ENCODE measurements around the gene DEUP1. TPM values are rescaled to one million over a fixed set of nuclear protein-coding genes. Genes with fewer than 3 reads are reported as not detected.

DEUP1 gene
- total RNA-seq, 2 donors from 2014 or later: not detected

DNA sequence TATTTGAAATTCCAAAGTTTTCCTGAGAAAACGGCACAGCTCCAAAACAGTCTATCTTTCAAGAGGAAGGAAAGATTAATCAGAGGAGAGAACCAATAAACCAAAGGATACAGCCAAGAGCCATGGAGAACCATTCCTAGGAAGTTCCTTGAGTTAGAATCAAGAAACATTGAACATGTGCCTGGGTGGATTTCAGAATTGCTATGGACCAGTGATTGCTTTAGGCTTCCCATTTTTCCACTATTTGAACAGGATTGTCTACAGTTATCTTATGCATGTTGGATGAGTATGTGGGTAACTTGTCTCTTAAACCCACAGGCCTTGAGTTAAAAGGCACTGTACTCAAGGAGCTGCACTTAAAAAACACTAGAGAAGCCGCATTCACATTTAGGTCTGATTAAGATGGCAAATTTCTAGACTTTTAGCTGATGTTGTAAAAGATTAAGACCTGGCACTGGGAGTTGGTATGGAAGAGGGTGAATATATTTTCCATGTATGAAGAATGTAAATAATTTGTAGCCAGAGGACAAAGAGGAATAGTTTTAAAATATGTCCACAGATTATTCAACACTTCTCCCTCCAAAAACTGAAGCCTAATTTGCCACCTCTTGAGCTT lies 11.2 kb upstream of the DEUP1 start:
- peaks cover 10% of the 10 kb centered on the region for H3K9me3 ChIP-seq
- no peaks in the 10 kb centered on the region for H3K36me3 ChIP-seq
- no peaks in the 10 kb centered on the region for H3K4me1 ChIP-seq (ENCODE audit: control insufficient read depth in 1 of 2, low read depth in 2 of 2)
- ATAC-seq (ENCODE audit: insufficient number of reproducible peaks, low FRiP score, low read depth) (no peak), DNase-seq (ENCODE audit: low spot score) (no peak)
- H3K4me3 ChIP-seq: no peak overlapping the region
- H3K27ac ChIP-seq: no peak overlapping the region
- no peaks in the 10 kb centered on the region for H3K27me3 ChIP-seq (replicated peaks; ENCODE audit: insufficient read depth)
- TF ChIP-seq, protein P1, sequence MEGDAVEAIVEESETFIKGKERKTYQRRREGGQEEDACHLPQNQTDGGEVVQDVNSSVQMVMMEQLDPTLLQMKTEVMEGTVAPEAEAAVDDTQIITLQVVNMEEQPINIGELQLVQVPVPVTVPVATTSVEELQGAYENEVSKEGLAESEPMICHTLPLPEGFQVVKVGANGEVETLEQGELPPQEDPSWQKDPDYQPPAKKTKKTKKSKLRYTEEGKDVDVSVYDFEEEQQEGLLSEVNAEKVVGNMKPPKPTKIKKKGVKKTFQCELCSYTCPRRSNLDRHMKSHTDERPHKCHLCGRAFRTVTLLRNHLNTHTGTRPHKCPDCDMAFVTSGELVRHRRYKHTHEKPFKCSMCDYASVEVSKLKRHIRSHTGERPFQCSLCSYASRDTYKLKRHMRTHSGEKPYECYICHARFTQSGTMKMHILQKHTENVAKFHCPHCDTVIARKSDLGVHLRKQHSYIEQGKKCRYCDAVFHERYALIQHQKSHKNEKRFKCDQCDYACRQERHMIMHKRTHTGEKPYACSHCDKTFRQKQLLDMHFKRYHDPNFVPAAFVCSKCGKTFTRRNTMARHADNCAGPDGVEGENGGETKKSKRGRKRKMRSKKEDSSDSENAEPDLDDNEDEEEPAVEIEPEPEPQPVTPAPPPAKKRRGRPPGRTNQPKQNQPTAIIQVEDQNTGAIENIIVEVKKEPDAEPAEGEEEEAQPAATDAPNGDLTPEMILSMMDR (IDR thresholded peaks at IDR 0.05): no peak

DNA sequence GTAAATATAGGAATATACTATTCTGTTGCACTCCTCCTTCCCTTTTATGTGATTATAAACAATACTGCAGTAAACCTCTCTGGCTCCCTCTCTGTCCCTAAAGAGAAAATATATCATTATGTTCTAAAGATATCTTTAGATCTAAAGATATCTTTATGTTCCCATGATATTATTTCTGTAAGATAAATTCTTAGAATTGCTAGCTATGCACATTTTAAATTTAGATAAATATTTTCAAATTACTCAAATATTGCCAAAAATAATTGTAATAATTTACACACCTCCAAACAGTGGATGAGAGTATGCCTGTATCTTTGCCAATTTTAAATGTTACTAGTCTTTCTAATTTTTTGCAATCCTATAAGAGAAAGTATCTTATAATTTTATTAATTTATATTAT lies 10.3 kb upstream of the DEUP1 start:
- Histone ChIP-seq H3K27me3 (replicated peaks; ENCODE audit: insufficient read depth) (no peaks in the 10 kb centered on the region), H3K4me3 (no peak overlapping the region), H3K4me1 (ENCODE audit: control insufficient read depth in 1 of 2, low read depth in 2 of 2) (no peaks in the 10 kb centered on the region), H3K9me3 (peaks cover 6% of the 10 kb centered on the region), H3K36me3 (no peaks in the 10 kb centered on the region), H3K27ac (no peak overlapping the region)
- DNase-seq (ENCODE audit: low spot score) (no peak), ATAC-seq (ENCODE audit: insufficient number of reproducible peaks, low FRiP score, low read depth) (no peak)
- TF ChIP-seq, protein P1 (IDR thresholded peaks at IDR 0.05): no peak

DNA sequence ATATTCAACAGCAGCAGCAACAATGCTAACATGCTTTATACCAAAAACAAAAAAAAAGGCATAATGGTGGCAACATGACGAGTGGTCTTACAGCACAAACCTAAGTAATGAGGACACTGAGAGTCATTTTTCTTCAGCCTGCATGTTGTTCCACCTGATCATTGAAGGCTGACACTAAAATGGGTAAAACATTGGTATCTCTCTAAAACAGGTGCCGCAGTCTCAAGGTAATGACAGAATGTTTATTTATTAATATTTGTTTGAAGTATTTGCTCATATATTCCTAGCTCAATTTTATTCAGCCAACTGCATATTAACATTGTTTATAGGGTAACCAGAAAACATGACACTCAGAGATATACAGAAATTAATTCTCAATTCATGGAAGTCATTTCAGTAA lies 8.3 kb upstream of the DEUP1 start:
- H3K4me3 ChIP-seq: no peak overlapping the region
- H3K36me3 ChIP-seq: no peaks in the 10 kb centered on the region
- H3K4me1 ChIP-seq (ENCODE audit: control insufficient read depth in 1 of 2, low read depth in 2 of 2): no peaks in the 10 kb centered on the region
- ATAC-seq (ENCODE audit: insufficient number of reproducible peaks, low FRiP score, low read depth): no peak
- no peak overlapping the region for H3K27ac ChIP-seq
- H3K27me3 ChIP-seq (replicated peaks; ENCODE audit: insufficient read depth): no peaks in the 10 kb centered on the region
- no peak for DNase-seq (ENCODE audit: low spot score)
- TF ChIP-seq, protein P1 (IDR thresholded peaks at IDR 0.05): no peak
- peaks cover 6% of the 10 kb centered on the region for H3K9me3 ChIP-seq

DNA sequence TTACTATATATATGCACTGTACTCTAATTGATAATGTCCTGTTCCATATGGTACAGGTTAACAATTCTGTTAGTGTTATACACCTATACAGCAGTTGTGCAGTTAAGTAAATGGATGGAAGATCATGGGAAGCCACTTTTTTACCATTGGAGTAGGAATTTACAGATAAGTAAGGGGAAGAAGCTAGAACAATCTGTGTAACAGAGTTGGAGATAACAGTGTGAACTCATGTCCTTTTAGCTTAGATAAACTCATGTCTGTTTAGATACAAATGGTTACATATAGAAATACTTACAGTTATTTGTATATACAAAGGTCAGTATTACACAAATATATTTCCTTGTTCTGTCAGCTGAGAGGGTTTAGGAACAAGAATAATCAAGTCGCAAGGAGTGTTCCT lies 6.8 kb upstream of the DEUP1 start:
- TF ChIP-seq, protein P1 (IDR thresholded peaks at IDR 0.05): no peak

DNA sequence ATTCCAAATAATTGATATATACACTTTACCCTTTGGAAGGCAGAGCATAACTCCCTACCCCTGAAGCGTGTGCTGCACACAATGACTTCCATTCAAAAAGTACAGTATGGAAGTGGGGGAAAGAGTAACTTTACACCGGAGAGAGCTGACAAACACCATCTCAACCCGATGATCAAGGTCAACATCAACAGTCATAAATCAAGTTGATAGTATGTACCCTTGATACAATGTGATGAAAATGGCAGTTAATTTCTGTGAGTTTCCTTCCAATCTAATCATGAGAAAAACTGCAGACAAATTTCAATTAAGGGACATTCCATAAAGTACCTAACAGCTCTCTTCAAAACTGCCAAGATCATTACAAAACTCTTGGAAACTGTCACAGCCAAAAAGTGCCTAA lies 6.0 kb upstream of the DEUP1 start:
- Histone ChIP-seq H3K27ac (no peak overlapping the region), H3K4me3 (no peak overlapping the region), H3K9me3 (peaks cover under 1% of the 10 kb centered on the region), H3K4me1 (ENCODE audit: control insufficient read depth in 1 of 2, low read depth in 2 of 2) (no peaks in the 10 kb centered on the region), H3K27me3 (replicated peaks; ENCODE audit: insufficient read depth) (no peaks in the 10 kb centered on the region), H3K36me3 (no peaks in the 10 kb centered on the region)
- no peak for ATAC-seq (ENCODE audit: insufficient number of reproducible peaks, low FRiP score, low read depth)
- DNase-seq (ENCODE audit: low spot score): no peak
- TF ChIP-seq, protein P1 (IDR thresholded peaks at IDR 0.05): no peak

More for the DNA sequence above, 6.8 kb upstream of the DEUP1 start:
- Histone ChIP-seq H3K36me3 (no peaks in the 10 kb centered on the region), H3K27ac (no peak overlapping the region), H3K27me3 (replicated peaks; ENCODE audit: insufficient read depth) (no peaks in the 10 kb centered on the region), H3K4me1 (ENCODE audit: control insufficient read depth in 1 of 2, low read depth in 2 of 2) (no peaks in the 10 kb centered on the region), H3K9me3 (peaks cover 6% of the 10 kb centered on the region), H3K4me3 (no peak overlapping the region)
- DNase-seq (ENCODE audit: low spot score) (no peak), ATAC-seq (ENCODE audit: insufficient number of reproducible peaks, low FRiP score, low read depth) (no peak)
